NOMO-1 (cell line): ENCODE data around the gene AK9.
A peak's percentile ranks its signal among the peaks of the same experiment; 100 is the strongest.
"Not testable (repeated sequence)": the region's sequence is repeated elsewhere in the genome, so short reads cannot be mapped to it uniquely, and the experiment has no call there.

Experiments
- DNase-seq, 2 experiments: peaks; one replicate each; lab custom pipeline; 2025; ENCODE audit not compliant: unreplicated experiment in 2 of 2; lab: John Stamatoyannopoulos, UW

The AK9 gene

DNA sequence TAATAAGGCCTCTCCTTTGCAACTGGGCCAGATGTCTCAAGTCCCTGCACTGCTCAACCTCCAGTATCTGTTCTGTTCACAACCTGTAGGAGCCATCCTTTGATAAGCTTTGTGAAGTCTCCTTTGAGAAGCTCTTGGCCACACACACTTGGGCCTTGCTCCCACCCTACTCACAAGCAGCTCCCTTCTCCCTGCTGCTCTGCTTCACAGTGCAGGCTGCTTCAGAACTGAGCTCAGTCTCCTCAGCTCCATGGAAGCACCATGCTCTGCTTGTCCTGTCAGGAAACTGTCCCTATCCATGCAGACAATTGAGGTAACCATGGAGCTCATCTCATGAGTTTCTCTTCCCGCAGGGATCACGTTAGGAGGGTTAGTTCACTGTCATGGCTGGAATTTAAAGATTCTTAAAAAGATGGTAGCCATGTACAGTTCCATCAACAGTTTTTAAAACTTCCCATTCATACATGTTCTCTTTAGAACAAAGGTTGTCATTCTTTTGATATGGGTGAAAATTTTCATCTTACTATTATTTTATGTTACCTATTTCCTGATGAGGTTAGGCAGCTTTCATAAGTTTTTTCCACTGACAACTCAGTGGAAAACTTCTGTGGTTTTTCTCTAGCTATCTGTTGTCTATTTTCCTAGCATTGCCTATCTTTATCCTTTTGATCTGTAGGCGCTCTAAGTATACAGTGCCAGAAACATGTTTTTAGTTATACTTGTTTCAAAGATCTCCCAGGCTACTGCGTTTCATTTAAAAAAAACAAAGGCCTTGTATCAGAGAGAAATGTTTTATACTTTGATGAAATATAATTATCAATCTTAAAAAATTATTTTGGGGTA is 62.6 kb downstream of the AK9 start:
- no peak for DNase-seq

DNA sequence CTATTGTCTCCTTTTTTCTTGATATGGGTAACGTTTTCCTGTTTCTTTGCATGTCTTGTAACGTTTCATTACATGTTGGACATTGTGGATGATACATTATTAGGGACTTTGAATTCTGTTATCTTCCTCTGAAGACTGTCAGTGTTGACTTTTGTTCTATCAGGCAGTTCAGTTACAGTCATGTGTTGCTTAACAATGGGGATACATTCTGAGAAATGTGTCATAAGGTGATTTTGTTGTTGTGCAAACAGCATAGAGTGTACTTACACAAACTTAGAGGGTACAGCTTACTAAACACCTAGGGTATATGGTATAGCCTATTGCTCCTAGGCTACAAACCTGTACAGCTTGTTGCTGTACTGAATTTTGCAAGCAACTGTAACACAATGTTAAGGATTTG is 64.7 kb downstream of the AK9 start:
- no peak for DNase-seq

DNA sequence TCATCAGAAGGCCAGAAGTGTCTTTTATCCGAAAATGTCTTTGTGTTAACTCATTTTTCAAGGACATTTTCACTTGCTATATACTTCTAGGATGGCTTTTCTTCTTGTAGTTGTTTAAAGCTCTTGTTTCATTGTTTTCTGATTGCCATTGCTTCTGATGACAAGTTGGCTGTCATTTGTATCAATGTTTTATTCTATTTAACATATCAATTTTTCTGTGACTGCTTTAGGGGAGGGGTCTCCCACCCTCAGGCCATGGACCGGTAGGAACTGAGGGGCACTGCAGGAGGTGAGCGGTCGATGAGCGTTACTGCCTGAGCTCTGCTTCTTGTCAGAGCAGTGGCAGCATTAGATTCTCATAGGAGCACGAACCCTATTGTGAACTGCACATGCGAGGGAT is 65.8 kb downstream of the AK9 start:
- DNase-seq: no peak

DNA sequence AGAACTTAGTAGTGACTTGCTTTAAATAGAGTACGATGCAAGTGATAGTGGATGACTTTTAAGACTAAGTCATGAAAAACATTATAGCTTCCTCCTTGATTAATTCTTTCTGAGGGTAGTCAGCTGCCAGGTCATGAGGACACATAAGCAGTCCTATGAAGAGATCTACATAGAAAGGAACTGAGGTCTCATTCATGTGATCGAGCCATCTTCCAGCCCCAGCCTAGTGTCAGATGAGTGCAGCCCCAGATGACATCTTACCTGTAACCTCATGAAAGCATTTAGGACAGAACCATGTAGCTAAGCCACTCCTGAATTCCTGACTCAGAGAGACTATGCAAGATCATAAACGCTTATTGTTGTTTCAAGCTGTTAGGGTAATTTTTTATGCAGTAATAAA is 67.7 kb downstream of the AK9 start:
- no peak for DNase-seq

DNA sequence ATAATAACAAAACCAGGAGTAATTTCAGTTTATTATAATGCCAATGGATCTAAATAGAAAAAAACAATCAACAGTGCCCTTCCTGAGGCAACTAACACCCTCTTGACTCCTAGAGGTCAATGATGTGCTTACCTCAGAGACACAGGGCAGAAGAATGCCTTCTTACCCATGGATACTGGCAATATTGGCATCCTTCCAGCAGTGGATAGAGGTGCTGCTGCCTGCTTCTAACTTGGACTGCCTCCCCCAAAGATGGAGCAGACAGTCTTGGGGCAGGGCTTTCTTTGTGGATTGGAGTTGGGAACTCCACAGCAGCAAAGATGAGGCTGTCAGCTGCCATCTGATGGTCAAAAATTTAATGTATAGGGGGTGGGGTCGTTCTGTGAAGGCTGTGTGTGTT is 78.7 kb downstream of the AK9 start:
- DNase-seq: no peak

DNA sequence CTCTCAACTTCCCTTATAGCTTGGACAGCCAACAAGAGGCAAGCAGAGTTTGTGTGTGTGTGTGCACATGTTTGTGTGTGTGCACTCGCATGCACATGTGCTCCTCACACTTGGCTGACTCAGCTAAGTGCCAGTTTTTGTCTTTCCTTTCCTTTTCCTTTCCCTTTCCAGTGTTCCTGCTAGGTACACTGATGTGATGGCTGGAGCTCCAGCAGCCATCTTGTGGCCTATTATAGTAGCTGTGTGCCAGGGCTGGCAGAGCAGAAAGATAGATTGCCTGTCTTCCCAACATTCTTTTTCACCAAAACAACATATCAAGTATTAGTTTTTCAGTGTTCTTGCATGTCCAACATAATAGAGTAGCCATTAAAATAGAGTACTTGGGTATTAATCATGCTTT is 79.5 kb downstream of the AK9 start:
- DNase-seq: no peak

DNA sequence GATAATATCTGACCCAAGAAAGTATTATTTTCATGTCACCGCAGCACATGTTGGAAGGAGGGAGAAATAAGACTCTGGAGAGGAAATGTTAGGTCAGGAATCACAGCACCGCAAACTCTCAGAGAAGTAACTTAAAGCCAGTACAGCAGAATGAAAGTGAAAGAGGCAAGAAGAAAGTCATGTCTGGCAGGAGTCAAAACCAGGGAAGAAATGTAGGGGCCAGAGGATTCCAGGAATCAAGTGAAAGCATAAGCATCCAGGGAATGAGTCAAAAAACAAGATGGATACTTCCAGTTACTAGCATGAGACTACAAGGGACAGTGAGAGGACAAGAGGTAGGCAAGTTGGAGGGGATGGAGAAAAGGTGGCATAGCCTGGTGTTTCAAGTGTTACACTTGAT is 80.4 kb downstream of the AK9 start:
- DNase-seq: no peak

DNA sequence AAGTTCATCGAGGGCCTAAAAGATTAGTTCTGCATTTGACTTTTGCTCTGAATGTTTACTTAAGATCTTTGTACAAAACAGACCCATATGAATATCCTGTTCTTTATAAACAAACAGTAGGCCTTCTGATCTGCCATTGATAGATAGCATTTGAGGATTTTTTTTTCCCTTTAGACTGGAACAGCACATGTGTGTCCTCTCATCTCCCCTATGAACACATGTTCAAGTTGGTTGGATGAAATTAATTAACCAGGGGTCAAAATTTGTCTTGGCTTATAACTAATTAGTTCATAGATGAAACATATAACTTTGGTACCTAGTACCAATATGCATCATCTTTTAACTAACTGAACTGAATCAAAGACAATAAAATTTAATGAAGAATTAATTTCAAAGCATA is 81.3 kb downstream of the AK9 start:
- no peak for DNase-seq

DNA sequence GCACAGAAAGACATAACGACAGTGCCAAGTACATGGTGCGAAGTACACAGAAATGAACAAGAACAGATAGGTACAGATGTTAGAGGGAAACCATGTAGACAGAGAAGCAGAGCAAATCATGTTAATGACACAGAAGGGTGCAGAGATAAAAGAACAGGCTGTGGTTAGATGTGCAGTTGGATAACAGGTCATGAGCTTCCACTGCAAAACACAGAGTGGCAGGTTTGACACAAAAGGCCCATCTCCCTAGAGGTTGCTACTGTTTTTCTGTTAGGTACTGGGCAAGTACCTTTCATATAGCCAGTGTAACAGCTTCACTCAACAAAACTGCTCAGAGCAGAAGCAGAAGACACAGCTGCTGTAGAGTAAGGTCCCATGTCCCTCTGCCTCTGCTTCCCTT is 84.6 kb downstream of the AK9 start:
- DNase-seq: no peak

DNA sequence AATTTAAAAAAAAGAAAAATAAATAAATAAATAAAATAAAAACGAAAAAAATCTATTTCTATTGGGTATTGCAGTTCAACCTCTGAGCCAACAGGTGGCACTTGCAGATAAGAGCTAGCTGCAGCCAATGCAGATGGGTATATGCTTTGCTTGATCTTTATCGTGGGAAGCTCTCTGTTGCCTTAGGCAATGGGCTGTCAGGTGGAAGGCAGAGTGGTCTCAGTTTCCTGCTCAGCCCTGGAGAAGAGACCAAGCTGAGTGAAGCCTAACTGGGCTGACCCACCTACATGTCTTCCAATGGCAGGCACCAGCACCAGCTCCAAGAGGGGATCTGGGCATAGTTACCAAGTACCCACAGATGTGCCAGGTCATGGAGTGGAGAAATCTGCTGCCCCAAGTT is 95.0 kb downstream of the AK9 start:
- peak; percentile 12 to 21 for DNase-seq

DNA sequence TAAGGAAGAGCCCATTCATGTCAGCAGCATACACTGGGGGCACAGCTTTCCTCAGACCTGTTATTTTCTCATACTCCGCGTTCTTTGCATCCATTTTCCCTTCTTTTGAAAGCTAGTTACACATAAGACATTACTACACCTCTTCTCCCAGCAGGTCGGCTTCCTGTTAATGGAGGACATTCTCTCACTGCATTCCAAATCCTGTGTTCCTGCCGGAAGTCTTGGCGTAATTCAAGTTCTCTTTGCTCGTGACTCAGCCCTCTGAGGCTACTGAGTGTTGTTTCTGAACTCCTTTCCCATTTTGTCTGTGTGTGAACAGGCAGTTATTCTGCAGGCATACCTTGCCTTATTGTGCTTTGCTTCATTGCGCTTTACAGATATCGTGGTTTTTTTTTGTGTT is 110.5 kb downstream of the AK9 start:
- no peak for DNase-seq

DNA sequence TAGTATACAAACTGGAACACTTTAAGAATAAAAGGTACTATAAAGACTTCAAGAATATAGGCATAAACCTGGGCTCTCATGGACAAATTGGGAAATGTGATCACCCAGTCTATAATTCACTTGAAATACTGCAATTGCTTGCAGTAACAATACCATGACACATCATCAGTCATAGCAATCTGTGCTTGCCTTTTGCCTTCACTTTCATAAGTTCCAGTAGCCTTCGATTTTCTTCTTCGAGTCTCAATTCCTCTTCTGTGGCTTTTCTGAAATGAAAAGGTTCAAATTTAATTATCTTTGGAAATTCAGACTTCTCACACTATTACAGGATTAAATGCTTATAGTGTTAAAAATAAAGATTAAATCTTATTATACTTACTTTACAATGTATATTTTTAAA is 111.6 kb downstream of the AK9 start:
- peak; percentile 14 to 72 for DNase-seq

DNA sequence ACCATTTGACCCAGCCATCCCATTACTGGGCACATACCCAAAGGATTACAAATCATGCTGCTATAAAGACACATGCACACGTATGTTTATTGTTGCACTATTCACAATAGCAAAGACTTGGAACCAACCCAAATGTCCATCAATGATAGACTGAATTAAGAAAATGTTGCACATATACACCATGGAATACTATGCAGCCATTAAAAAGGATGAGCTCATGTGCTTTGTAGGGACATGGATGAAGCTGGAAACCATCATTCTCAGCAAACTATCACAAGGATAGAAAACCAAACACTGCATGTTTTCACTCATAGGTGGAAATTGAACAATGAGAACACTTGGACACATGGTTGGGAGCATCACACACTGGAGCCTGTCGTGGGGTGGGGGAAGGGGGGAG is 121.1 kb downstream of the AK9 start:
- not testable (repeated sequence) for DNase-seq

DNA sequence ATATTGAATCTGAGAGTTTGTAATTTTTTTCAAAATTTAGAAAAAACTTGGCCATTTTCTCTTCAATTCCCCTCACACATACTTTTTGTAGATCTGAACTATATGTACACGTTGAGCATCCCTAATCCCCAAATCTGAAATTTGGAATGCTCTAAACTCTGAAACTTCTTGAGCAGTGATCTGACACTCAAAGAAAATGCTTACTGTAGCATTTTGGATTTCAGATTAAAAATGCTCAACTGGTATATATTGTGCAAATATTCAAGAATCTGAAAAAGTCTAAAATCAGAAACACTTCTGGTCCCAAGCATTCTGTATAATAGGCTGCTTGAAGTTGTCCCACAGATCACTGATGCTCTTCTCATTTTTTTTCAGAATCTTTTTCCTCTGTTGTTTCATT is 129.2 kb downstream of the AK9 start:
- DNase-seq: no peak

DNA sequence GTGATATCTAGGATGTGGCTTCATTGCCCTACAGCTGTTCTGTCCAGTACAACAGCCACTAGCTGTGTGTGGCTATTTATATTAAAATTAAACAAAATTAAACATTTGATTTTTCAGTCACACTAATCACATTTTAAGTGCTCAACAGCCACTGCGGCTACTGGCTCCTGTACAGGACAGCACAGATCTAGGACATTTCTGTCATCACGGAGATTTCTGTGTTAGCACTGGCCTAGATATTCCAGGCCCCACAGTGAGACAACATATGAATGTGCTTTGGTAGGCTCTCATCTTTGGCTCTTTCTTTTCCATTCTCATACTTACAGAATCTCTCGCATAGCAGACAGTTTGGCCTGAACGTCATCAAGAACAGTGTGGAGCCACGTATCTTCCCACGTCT is 159.6 kb downstream of the AK9 start:
- no peak for DNase-seq

DNA sequence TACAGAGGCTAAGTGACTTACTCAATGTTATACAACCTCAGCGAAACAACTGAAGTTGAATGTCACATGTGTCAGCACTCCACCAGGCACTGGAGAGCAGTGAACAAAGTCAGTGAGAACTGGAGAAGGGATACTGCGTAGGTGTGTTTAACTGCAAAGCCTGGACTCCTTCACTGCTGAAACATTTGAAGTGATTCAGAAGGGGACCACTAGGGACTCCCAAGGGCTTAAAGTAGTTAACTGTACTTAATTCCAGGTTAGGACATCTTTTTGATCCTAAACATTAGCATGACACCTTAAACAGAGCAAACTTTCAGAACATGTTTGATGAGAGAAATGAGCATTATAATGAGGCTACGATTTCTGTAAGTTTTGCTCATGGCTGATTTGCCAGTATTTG is 163.0 kb downstream of the AK9 start:
- peak in 1 of 2 experiments; percentile 9 for DNase-seq

DNA sequence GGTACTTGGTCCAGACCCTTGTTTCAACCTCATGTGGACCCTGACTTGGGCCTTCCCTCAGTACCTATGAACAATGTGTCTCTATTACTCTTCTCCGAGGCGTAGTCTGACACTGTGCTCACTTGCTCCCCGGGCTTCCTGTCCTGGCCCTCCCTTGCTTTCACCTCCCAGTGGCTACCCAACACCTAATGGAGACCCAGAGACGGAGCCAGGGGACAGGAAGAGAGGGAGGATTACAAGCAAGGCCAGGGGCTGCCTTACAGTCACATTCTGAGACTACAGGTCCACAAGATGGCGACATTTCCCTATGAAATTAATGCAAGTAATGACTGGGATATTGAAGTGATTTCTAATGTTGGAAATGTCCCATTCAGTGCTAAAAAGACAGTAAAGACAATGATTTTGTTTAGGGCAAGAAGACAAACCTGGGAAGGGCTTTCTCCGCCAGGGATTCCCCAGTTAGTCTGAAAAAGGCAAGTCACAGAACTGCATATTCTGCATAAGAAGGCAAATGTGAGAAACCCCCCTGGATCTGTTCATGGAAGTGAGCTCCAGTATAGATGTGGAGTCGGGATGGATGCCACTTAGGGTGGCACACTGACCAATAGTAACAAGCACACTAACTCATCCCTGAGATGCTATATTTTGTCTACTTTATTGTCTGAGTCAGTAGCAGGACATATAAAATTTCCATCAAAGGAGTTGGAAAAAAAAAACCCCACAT is 163.9 kb downstream of the AK9 start:
- peak; percentile 3 to 66 for DNase-seq

DNA sequence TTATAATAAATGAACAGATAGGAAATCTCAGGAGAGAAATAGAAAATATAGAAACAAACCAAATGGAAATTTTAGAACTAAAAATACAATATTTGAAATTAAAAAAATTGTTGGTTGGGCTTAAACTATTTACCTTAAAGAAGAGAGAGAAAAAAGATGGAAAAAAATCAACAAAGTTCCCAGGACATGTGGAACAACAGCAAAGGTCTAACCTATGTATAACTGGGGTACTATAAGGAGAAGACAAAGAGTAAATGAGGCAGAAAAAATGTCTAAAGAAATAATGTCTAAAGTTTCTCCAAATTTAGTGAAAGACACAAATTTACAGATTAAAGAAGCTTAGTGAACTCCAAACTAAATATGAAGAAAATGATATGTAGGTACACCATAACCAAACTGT is 166.9 kb downstream of the AK9 start:
- DNase-seq: no peak

DNA sequence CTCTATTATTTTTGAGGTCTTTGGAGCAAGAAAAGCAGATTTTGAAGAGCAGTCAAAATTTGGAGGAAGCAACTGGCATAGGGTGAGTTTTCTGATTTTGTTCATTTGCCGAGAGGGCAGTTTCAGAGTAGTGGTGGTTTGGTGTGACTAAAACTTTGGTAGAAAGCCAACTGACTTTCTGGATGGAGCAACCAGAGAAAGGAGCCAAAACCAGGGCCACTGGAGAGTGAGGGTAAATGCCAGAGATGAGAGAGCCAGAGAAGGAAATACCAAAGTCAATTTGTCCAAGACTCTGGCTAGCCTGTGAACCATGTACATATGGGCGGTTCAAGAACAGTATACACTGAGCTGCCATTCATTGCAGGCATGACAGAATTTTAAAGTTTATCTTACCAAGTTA is 167.5 kb downstream of the AK9 start:
- DNase-seq: no peak

DNA sequence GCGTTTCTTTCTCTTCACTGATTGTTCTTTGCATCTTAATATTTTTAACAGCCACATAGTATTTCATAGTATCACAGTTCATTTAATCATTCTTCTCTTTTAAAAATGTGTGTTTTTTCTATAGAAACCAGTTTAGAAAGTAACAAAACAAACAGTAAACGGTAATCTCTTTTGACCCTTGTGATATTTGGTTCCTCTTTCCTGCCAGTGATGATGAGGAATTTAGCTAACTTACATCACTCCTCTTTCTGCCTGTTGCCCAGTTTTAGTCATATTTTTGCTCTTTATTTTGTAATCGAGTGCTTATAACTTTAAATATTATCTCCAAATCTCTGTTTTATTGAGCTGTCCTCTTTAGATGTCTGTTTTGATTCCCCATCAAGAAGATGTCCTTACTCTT is 169.9 kb downstream of the AK9 start:
- DNase-seq: peak; percentile 41 to 89

DNA sequence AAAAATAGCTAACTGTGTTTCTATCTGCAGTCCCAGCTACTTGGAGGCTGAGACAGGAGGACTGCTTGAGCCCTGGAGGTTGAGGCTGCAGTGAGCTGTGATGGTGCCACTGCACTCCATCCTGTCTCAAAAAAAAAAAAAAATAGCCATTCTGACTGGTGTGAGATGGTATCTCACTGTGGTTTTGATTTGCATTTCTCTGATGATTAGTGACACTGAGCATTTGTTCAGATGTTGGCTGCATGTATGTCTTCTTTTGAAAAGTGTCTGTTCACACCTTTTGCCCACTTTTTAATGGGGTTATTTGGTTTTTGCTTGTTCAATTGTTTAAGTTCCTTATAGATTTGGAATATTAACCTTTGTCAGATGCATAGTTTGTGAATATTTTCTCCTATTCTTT is 171.4 kb downstream of the AK9 start:
- not testable (repeated sequence) for DNase-seq

DNA sequence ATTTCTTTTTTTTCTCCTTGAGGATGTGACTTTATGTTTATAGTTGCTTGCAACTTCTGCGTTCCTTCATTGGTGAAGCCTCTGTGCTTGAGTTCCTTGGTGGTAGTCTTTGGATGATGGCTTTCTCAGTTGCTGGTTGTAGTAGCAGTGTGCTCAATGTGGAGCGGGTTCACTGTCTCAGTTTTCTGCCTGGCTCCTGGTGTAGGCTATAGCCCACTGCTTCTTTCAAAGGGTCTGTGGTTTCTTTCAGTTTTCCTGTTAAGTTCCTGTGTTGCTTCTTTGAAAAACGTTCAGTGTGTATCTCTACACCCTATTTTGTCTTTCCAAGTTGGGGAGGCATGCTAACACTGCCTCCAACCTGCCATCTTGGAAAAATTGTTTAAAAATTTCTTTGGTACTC is 174.1 kb downstream of the AK9 start:
- no peak for DNase-seq
